ENCODE measurements around the gene SETD2.

Gene SETD2

GRCh38 chr3:47013231-47013630 is 150.7 kb downstream of the SETD2 start:
- no peak overlapping the region for H3K27ac ChIP-seq (replicated peaks)

GRCh38 chr3:47012342-47013230 is 151.3 kb downstream of the SETD2 start:
- TF ChIP-seq GABPA (IDR thresholded peaks at IDR 0.05; ENCODE audit: low read depth) (no peak), CTCF (IDR thresholded peaks at IDR 0.05; ENCODE audit: insufficient read depth, low read length) (no peak), REST (IDR thresholded peaks at IDR 0.05; ENCODE audit: insufficient replicate concordance, low read depth) (no peak), POLR2AphosphoS5 (IDR thresholded peaks at IDR 0.05; ENCODE audit: low read depth) (no peak), SPI1 (IDR thresholded peaks at IDR 0.05; ENCODE audit: borderline replicate concordance, low read depth) (no peak)
- Histone ChIP-seq H3K27ac (replicated peaks) (no peak overlapping the region), H3K27me3 (ENCODE audit: insufficient read depth, poor library complexity, severe bottlenecking) (no peaks in the 10 kb centered on the region), H3K4me3 (replicated peaks; ENCODE audit: insufficient read depth, low read length) (no peak overlapping the region)
- DNase-seq (ENCODE audit: low read depth in 1 of 2, low spot score in 1 of 2): no peak

More at GRCh38 chr3:47013231-47013630, 150.7 kb downstream of the SETD2 start:
- no peak for DNase-seq (ENCODE audit: low read depth in 1 of 2, low spot score in 1 of 2)
- Histone ChIP-seq H3K27me3 (ENCODE audit: insufficient read depth, poor library complexity, severe bottlenecking) (no peaks in the 10 kb centered on the region), H3K4me3 (replicated peaks; ENCODE audit: insufficient read depth, low read length) (no peak overlapping the region)
- TF ChIP-seq REST (IDR thresholded peaks at IDR 0.05; ENCODE audit: insufficient replicate concordance, low read depth) (no peak), CTCF (IDR thresholded peaks at IDR 0.05; ENCODE audit: insufficient read depth, low read length) (no peak), GABPA (IDR thresholded peaks at IDR 0.05; ENCODE audit: low read depth) (no peak), SPI1 (IDR thresholded peaks at IDR 0.05; ENCODE audit: borderline replicate concordance, low read depth) (no peak), POLR2AphosphoS5 (IDR thresholded peaks at IDR 0.05; ENCODE audit: low read depth) (no peak)

- Histone ChIP-seq H3K27me3 (ENCODE audit: insufficient read depth, poor library complexity, severe bottlenecking) (no peaks in the 10 kb centered on the region), H3K27ac (replicated peaks) (no peak overlapping the region), H3K4me3 (replicated peaks; ENCODE audit: insufficient read depth, low read length) (no peak overlapping the region)
- TF ChIP-seq SPI1 (IDR thresholded peaks at IDR 0.05; ENCODE audit: borderline replicate concordance, low read depth): no peak
- TF ChIP-seq REST (IDR thresholded peaks at IDR 0.05; ENCODE audit: insufficient replicate concordance, low read depth): no peak
- no peak for TF ChIP-seq GABPA (IDR thresholded peaks at IDR 0.05; ENCODE audit: low read depth)
- no peak for TF ChIP-seq CTCF (IDR thresholded peaks at IDR 0.05; ENCODE audit: insufficient read depth, low read length)
- no peak for TF ChIP-seq POLR2AphosphoS5 (IDR thresholded peaks at IDR 0.05; ENCODE audit: low read depth)
- no peak for DNase-seq (ENCODE audit: low read depth in 1 of 2, low spot score in 1 of 2)
Observed at GRCh38 chr3:47011371-47011770, 152.5 kb downstream of the SETD2 start.

All from HL-60 (cell line).